ENCODE data around the gene GCK. TPM values are rescaled to one million over a fixed set of nuclear protein-coding genes. Genes with fewer than 3 reads are reported as not detected.

The GCK gene
- total RNA-seq, 1 donor from 2014 or later, result not detected

- no peaks in the 10 kb centered on the region for H3K9me3 Mint-ChIP-seq (ENCODE audit: unreplicated experiment)
- H3K27me3 Mint-ChIP-seq (ENCODE audit: unreplicated experiment), result peaks cover 4% of the 10 kb centered on the region
- no peak for TF ChIP-seq CTCF (IDR thresholded peaks at IDR 0.05; ENCODE audit: unreplicated experiment)
- H3K4me3 Mint-ChIP-seq (ENCODE audit: unreplicated experiment), result no peak overlapping the region
- H3K4me1 Mint-ChIP-seq (ENCODE audit: unreplicated experiment), result peaks cover 2% of the 10 kb centered on the region
- no peaks in the 10 kb centered on the region for H3K36me3 Mint-ChIP-seq (ENCODE audit: low read depth, unreplicated experiment)
- DNase-seq (ENCODE audit: low spot score), result no peak
- H3K27ac Mint-ChIP-seq (ENCODE audit: unreplicated experiment), result no peak overlapping the region
Observed at GRCh38 chr7:44139311-44140010, 49.8 kb downstream of the GCK start.

- Mint-ChIP-seq H3K9me3 (ENCODE audit: unreplicated experiment) (no peaks in the 10 kb centered on the region), H3K4me1 (ENCODE audit: unreplicated experiment) (peaks cover 2% of the 10 kb centered on the region), H3K27me3 (ENCODE audit: unreplicated experiment) (peaks cover 3% of the 10 kb centered on the region), H3K4me3 (ENCODE audit: unreplicated experiment) (no peak overlapping the region), H3K27ac (ENCODE audit: unreplicated experiment) (no peak overlapping the region), H3K36me3 (ENCODE audit: low read depth, unreplicated experiment) (no peaks in the 10 kb centered on the region)
- no peak for TF ChIP-seq CTCF (IDR thresholded peaks at IDR 0.05; ENCODE audit: unreplicated experiment)
- DNase-seq (ENCODE audit: low spot score), result no peak
Observed at GRCh38 chr7:44138698-44139097, 50.5 kb downstream of the GCK start.

GRCh38 chr7:44136731-44137130 lies 52.5 kb downstream of the GCK start:
- Mint-ChIP-seq H3K4me1 (ENCODE audit: unreplicated experiment) (peaks cover 2% of the 10 kb centered on the region), H3K9me3 (ENCODE audit: unreplicated experiment) (no peaks in the 10 kb centered on the region), H3K36me3 (ENCODE audit: low read depth, unreplicated experiment) (no peaks in the 10 kb centered on the region), H3K27me3 (ENCODE audit: unreplicated experiment) (peaks cover 1% of the 10 kb centered on the region), H3K27ac (ENCODE audit: unreplicated experiment) (no peak overlapping the region), H3K4me3 (ENCODE audit: unreplicated experiment) (no peak overlapping the region)
- no peak for TF ChIP-seq CTCF (IDR thresholded peaks at IDR 0.05; ENCODE audit: unreplicated experiment)
- DNase-seq (ENCODE audit: low spot score), result no peak

GRCh38 chr7:44134943-44135628 lies 54.2 kb downstream of the GCK start:
- H3K27me3 Mint-ChIP-seq (ENCODE audit: unreplicated experiment), result peaks cover 1% of the 10 kb centered on the region
- no peak for TF ChIP-seq CTCF (IDR thresholded peaks at IDR 0.05; ENCODE audit: unreplicated experiment)
- peaks cover 2% of the 10 kb centered on the region for H3K4me1 Mint-ChIP-seq (ENCODE audit: unreplicated experiment)
- H3K36me3 Mint-ChIP-seq (ENCODE audit: low read depth, unreplicated experiment), result no peaks in the 10 kb centered on the region
- no peak for DNase-seq (ENCODE audit: low spot score)
- H3K27ac Mint-ChIP-seq (ENCODE audit: unreplicated experiment), result no peak overlapping the region
- H3K4me3 Mint-ChIP-seq (ENCODE audit: unreplicated experiment), result no peak overlapping the region
- H3K9me3 Mint-ChIP-seq (ENCODE audit: unreplicated experiment), result no peaks in the 10 kb centered on the region

- DNase-seq (ENCODE audit: low spot score), result no peak
- H3K4me3 Mint-ChIP-seq (ENCODE audit: unreplicated experiment), result no peak overlapping the region
- no peak overlapping the region for H3K27ac Mint-ChIP-seq (ENCODE audit: unreplicated experiment)
- H3K9me3 Mint-ChIP-seq (ENCODE audit: unreplicated experiment), result no peaks in the 10 kb centered on the region
- H3K36me3 Mint-ChIP-seq (ENCODE audit: low read depth, unreplicated experiment), result no peaks in the 10 kb centered on the region
- TF ChIP-seq CTCF (IDR thresholded peaks at IDR 0.05; ENCODE audit: unreplicated experiment), result no peak
- H3K4me1 Mint-ChIP-seq (ENCODE audit: unreplicated experiment), result peaks cover 12% of the 10 kb centered on the region
- peaks cover 2% of the 10 kb centered on the region for H3K27me3 Mint-ChIP-seq (ENCODE audit: unreplicated experiment)
Observed at GRCh38 chr7:44133295-44133694, 55.9 kb downstream of the GCK start.

Data from endothelial cell (in vitro differentiated cells).